Kidney (tissue), 14 donors: ENCODE data around the gene NPAT. TPM values are rescaled to one million over a fixed set of nuclear protein-coding genes. Genes with fewer than 3 reads are reported as not detected.

Experiments used
- DNase-seq, 5 donors: peaks; one replicate each; pipeline ENCODE4 v3.0.0-alpha.2; 2013 to 2020
- FAIRE-seq: peaks from 2 replicates; lab custom pipeline; 2012; peaks lifted over from hg19 to GRCh38; lab: Jason Lieb, UNC
- H3K27ac ChIP-seq, 2 donors: one replicate each; pipeline ENCODE4 v1.7.0; 2013; ENCODE audit warnings: low read depth in 2 of 2, low read length in 2 of 2, inconsistent platforms in 1 of 2
- H3K27me3 ChIP-seq: one replicate; pipeline ENCODE4 v1.7.1; 2013; ENCODE audit warnings: low read length, inconsistent platforms; ENCODE audit not compliant: control insufficient read depth, insufficient read depth
- H3K36me3 ChIP-seq, 3 donors: one replicate each; pipeline versions ENCODE4 v1.7.0 to v1.7.1; 2013; ENCODE audit warnings: low read length in 3 of 3, control low read depth in 1 of 3, inconsistent platforms in 1 of 3; ENCODE audit not compliant: insufficient read depth in 3 of 3, control insufficient read depth in 2 of 3
- H3K4me1 ChIP-seq, 3 donors: one replicate each; pipeline versions ENCODE4 v1.7.0 to v1.7.1; 2013; ENCODE audit warnings: low read length in 3 of 3, inconsistent platforms in 1 of 3, low read depth in 1 of 3; ENCODE audit not compliant: control insufficient read depth in 2 of 3, insufficient read depth in 2 of 3
- H3K4me3 ChIP-seq, 3 donors: one replicate each; pipeline versions ENCODE4 v1.7.0 to v1.8.1; 2013; ENCODE audit warnings: low read length in 3 of 3, control low read depth in 1 of 3, inconsistent platforms in 1 of 3
- H3K9ac ChIP-seq, 3 donors: one replicate each; pipeline versions ENCODE4 v1.7.0 to v1.7.1; 2013; ENCODE audit warnings: low read length in 3 of 3, control low read depth in 1 of 3, inconsistent platforms in 1 of 3
- H3K9me3 ChIP-seq, 3 donors: one replicate each; pipeline versions ENCODE4 v1.7.0 to v1.7.1; 2013; ENCODE audit warnings: low read length in 3 of 3, control low read depth in 1 of 3, inconsistent platforms in 1 of 3; ENCODE audit not compliant: control insufficient read depth in 2 of 3, insufficient read depth in 1 of 3
- intact Hi-C: fragments of 100-400 bp; cut with DNase I; formaldehyde crosslinking; loops from one replicate; pipeline ENCODE4 v1.11.1; 2022
- polyA plus RNA-seq: library from polyadenylated mRNA; stranded (reverse); fragments of 350-450 nt; fragmentation: Illumina TruSeq; extraction: RNeasy Lipid Tissue Mini Kit (QIAGEN cat#74804); gene quantifications from one replicate; pipeline ENCODE4 v1.2.3, GENCODE V29; 2014; ENCODE audit warnings: low read depth, low replicate concordance; ENCODE audit not compliant: insufficient read depth
- total RNA-seq: library from RNA; stranded (reverse); fragmentation: NEBNext Ultra II Directional; extraction: Animal tissue kit (Norgen Biotek cat#: 25700); gene quantifications from one replicate; pipeline ENCODE4 v1.2.1, GENCODE V29; 2021
- TF ChIP-seq, protein P1 (sequence below): IDR thresholded peaks from 3 replicates; pipeline ENCODE4 v1.5.1; 2012; ENCODE audit warnings: mild to moderate bottlenecking, moderate library complexity, borderline replicate concordance; ENCODE audit not compliant: insufficient read depth; ENCODE audit errors: extremely low read depth
- donor health status: control.
- donor health status: control.
- donor health status: control.
- donor health status: control.
- donor health status: control.
- donor health status: DM: yes; HTN: yes; CAD: no.
- donor health status: Normal renal cell carcinoma (clear cell type).

Gene NPAT
- total and polyA plus RNA-seq, 2 donors from 2014 or later = 2.5 to 17.6 TPM

DNA sequence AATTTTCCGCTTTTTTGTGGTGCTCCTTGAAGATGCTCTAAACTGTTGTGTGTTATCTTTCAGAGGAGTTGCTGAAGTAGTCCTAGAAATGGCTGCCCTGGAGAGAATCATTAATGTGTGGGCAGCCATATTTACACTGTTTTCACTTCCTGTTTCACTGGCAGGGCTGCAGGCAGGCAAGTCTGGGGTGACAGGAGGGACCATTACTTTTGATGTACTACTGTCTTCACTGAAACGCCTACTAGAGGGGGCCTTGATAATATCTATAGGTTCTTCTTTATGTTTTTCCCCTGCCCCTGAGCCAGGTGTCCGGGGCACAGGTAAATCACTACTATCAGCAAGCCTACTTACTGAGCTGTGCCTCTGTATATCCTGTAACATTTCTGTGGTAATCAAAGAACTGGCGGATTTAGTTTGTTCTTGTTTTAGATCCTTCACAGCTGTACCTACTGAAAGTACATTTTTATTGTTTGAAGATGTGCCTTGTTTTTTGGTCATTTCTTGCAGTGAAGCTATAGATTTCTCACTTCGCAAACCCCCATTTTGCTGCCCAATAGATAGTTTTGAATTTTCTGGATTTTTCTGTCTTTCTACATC lies 61.4 kb downstream of the NPAT start:
- DNase-seq (no peak), FAIRE-seq (no peak)
- Histone ChIP-seq H3K9me3 (no peaks in the 10 kb centered on the region), H3K27ac (no peak overlapping the region), H3K36me3 (peaks cover 0 to 20% (median 19%) of the 10 kb centered on the region in 3 donors), H3K27me3 (no peaks in the 10 kb centered on the region), H3K4me3 (no peak overlapping the region), H3K4me1 (no peaks in the 10 kb centered on the region), H3K9ac (no peak overlapping the region)
- TF ChIP-seq, protein P1, sequence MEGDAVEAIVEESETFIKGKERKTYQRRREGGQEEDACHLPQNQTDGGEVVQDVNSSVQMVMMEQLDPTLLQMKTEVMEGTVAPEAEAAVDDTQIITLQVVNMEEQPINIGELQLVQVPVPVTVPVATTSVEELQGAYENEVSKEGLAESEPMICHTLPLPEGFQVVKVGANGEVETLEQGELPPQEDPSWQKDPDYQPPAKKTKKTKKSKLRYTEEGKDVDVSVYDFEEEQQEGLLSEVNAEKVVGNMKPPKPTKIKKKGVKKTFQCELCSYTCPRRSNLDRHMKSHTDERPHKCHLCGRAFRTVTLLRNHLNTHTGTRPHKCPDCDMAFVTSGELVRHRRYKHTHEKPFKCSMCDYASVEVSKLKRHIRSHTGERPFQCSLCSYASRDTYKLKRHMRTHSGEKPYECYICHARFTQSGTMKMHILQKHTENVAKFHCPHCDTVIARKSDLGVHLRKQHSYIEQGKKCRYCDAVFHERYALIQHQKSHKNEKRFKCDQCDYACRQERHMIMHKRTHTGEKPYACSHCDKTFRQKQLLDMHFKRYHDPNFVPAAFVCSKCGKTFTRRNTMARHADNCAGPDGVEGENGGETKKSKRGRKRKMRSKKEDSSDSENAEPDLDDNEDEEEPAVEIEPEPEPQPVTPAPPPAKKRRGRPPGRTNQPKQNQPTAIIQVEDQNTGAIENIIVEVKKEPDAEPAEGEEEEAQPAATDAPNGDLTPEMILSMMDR = no peak
- intact Hi-C loops = no loop called here

GRCh38 chr11:108154591-108154990 lies 67.8 kb downstream of the NPAT start:
- Histone ChIP-seq H3K27me3 (no peaks in the 10 kb centered on the region), H3K4me3 (no peak overlapping the region), H3K9ac (no peak overlapping the region), H3K27ac (no peak overlapping the region), H3K4me1 (no peaks in the 10 kb centered on the region), H3K9me3 (no peaks in the 10 kb centered on the region), H3K36me3 (peaks cover 2 to 22% (median 14%) of the 10 kb centered on the region in 3 donors)
- FAIRE-seq (no peak), DNase-seq (no peak)
- TF ChIP-seq, protein P1 = no peak
- intact Hi-C loops = no loop called here

GRCh38 chr11:108148556-108148955 lies 73.9 kb downstream of the NPAT start:
- no peaks in the 10 kb centered on the region for H3K9me3 ChIP-seq
- peaks cover 2 to 37% (median 29%) of the 10 kb centered on the region in 3 donors for H3K36me3 ChIP-seq
- H3K27me3 ChIP-seq = no peaks in the 10 kb centered on the region
- DNase-seq (no peak), FAIRE-seq (peak; percentile 70)
- TF ChIP-seq, protein P1 = no peak
- peaks cover 0 to 5% (median 0%) of the 10 kb centered on the region in 3 donors for H3K4me1 ChIP-seq
- no peak overlapping the region for H3K9ac ChIP-seq
- H3K27ac ChIP-seq = no peak overlapping the region
- intact Hi-C loops = no loop called here
- H3K4me3 ChIP-seq = no peak overlapping the region

- Histone ChIP-seq H3K27ac (no peak overlapping the region), H3K27me3 (no peaks in the 10 kb centered on the region), H3K9ac (no peak overlapping the region), H3K4me3 (no peak overlapping the region), H3K4me1 (peaks cover 0 to 5% (median 0%) of the 10 kb centered on the region in 3 donors), H3K9me3 (no peaks in the 10 kb centered on the region), H3K36me3 (peaks cover 2 to 50% (median 42%) of the 10 kb centered on the region in 3 donors)
- no peak for FAIRE-seq
- TF ChIP-seq, protein P1 = no peak
- intact Hi-C loops = no loop called here
- DNase-seq = no peak
Observed at GRCh38 chr11:108147150-108147549, 75.3 kb downstream of the NPAT start.
